Hepatocyte (in vitro differentiated cells): ENCODE measurements around the gene SVBP. TPM values are rescaled to one million over a fixed set of nuclear protein-coding genes. Genes with fewer than 3 reads are reported as not detected.
A peak's percentile ranks its signal among the peaks of the same experiment; 100 is the strongest.

Experiments used
- DNase-seq: peaks from one replicate; pipeline ENCODE4 v3.0.0-alpha.2; 2016; ENCODE audit warnings: low spot score
- H2AFZ ChIP-seq: fragments of 200-600 bp; sonication (generic); 2 replicates; pipeline ENCODE4 v1.6.0; 2016; ENCODE audit warnings: antibody characterized with exemption, mild to moderate bottlenecking
- H3K27ac ChIP-seq: fragments of 200-600 bp; sonication (generic); 2 replicates; pipeline ENCODE4 v1.5.1; 2016; ENCODE audit warnings: mild to moderate bottlenecking
- H3K27me3 ChIP-seq: fragments of 200-600 bp; sonication (generic); 2 replicates; pipeline ENCODE4 v1.6.1; 2016
- H3K36me3 ChIP-seq: fragments of 200-600 bp; sonication (generic); replicated peaks from 2 replicates; pipeline ENCODE4 v1.5.1; 2016; ENCODE audit warnings: low read depth; ENCODE audit not compliant: insufficient read depth
- H3K4me1 ChIP-seq: fragments of 200-600 bp; sonication (generic); 2 replicates; pipeline ENCODE4 v1.5.1; 2016; ENCODE audit warnings: mild to moderate bottlenecking, moderate library complexity; ENCODE audit not compliant: insufficient read depth
- H3K4me2 ChIP-seq: fragments of 200-600 bp; sonication (generic); 2 replicates; pipeline ENCODE4 v1.6.0; 2016
- H3K4me3 ChIP-seq: fragments of 200-600 bp; sonication (generic); 2 replicates; pipeline ENCODE4 v1.5.1; 2016; ENCODE audit warnings: mild to moderate bottlenecking
- H3K79me2 ChIP-seq: fragments of 200-600 bp; sonication (generic); 2 replicates; pipeline ENCODE4 v1.6.0; 2017; ENCODE audit warnings: mild to moderate bottlenecking
- H3K9me2 ChIP-seq: fragments of 200-600 bp; sonication (generic); replicated peaks from 2 replicates; pipeline ENCODE4 v1.6.0; 2017; ENCODE audit warnings: mild to moderate bottlenecking; ENCODE audit not compliant: insufficient read depth
- H3K9me3 ChIP-seq: fragments of 200-600 bp; sonication (generic); 2 replicates; pipeline ENCODE4 v1.5.1; 2016; ENCODE audit warnings: low read depth, mild to moderate bottlenecking
- H4K20me1 ChIP-seq: fragments of 200-600 bp; sonication (generic); 2 replicates; pipeline ENCODE4 v1.6.0; 2016; ENCODE audit warnings: mild to moderate bottlenecking; ENCODE audit not compliant: insufficient read depth, poor library complexity, severe bottlenecking
- EZH2 ChIP-seq: fragments of 200-600 bp; sonication (generic); IDR thresholded peaks from 2 replicates; pipeline ENCODE4 v1.6.1; 2016; ENCODE audit warnings: antibody characterized with exemption, mild to moderate bottlenecking, borderline replicate concordance
- EZH2phosphoT487 ChIP-seq: fragments of 200-600 bp; sonication (generic); IDR thresholded peaks from one replicate; pipeline ENCODE4 v1.6.1; 2018; ENCODE audit warnings: antibody characterized with exemption, mild to moderate bottlenecking, low read depth, moderate library complexity; ENCODE audit not compliant: unreplicated experiment, severe bottlenecking
- WGBS: methylation state at CpG from one replicate; pipeline ENCODE4 v1.1.6; 2016; ENCODE audit warnings: low lambda C conversion rate; ENCODE audit errors: missing lambda C conversion rate; 5-methylcytosine and 5-hydroxymethylcytosine counted together
- polyA plus RNA-seq: library from polyadenylated mRNA; unstranded; fragments of >200 nt; fragmentation: Nextera tagmentation; extraction: Ambion mirVana; gene quantifications from 2 replicates; pipeline ENCODE4 v1.2.1, GENCODE V29; 2016
- total RNA-seq: library from RNA; depleted of rRNA; stranded (reverse); fragments of >200 nt; gene quantifications from 2 replicates; pipeline ENCODE4 v1.2.3, GENCODE V29; 2014
- TF ChIP-seq, protein P1 (sequence below): fragments of 200-600 bp; sonication (generic); IDR thresholded peaks from 2 replicates; pipeline ENCODE4 v1.5.1; 2016; ENCODE audit warnings: antibody characterized with exemption, mild to moderate bottlenecking; ENCODE audit not compliant: poor library complexity

Gene SVBP
- total and polyA plus RNA-seq, 2 experiments from 2014 or later, result 49.6 to 56.8 TPM

DNA sequence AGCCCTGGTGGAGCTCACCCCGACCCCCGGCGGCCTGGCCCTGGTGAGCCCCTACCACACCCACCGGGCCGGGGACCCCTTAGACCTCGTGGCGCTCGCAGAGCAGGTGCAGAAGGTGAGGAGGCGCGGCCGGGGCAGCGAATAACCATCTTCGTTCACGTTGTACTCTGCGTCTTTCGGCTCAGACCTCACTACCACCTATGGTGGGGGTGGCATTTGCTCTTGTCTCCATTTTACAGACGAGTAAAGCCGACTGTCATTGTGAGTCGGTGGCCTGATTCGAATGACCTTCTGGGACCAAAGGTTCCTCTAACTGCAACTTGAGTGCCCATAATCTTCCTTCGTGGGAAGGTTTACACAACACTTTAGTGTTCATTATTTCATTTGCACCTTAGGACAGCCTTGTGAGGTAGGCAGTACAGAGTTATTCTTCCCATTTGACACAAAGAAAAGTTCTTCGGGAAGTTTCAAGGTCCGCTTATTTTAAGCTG is 49.6 kb downstream of the SVBP start:
- 3% methylated on average over 21 of the region's 23 CpGs for WGBS
- Histone ChIP-seq H3K4me3 (peak overlapping the region; percentile 31), H3K27ac (peak overlapping the region; percentile 78), H3K27me3 (no peaks in the 10 kb centered on the region), H3K79me2 (peaks cover 84% of the 10 kb centered on the region), H3K4me2 (peak overlapping the region; percentile 79), H3K9me2 (no peaks in the 10 kb centered on the region), H2AFZ (peak overlapping the region; percentile 14), H3K4me1 (peaks cover 10% of the 10 kb centered on the region), H3K9me3 (no peaks in the 10 kb centered on the region), H4K20me1 (peaks cover 11% of the 10 kb centered on the region), H3K36me3 (no peaks in the 10 kb centered on the region)
- no peak for DNase-seq
- TF ChIP-seq, protein P1, sequence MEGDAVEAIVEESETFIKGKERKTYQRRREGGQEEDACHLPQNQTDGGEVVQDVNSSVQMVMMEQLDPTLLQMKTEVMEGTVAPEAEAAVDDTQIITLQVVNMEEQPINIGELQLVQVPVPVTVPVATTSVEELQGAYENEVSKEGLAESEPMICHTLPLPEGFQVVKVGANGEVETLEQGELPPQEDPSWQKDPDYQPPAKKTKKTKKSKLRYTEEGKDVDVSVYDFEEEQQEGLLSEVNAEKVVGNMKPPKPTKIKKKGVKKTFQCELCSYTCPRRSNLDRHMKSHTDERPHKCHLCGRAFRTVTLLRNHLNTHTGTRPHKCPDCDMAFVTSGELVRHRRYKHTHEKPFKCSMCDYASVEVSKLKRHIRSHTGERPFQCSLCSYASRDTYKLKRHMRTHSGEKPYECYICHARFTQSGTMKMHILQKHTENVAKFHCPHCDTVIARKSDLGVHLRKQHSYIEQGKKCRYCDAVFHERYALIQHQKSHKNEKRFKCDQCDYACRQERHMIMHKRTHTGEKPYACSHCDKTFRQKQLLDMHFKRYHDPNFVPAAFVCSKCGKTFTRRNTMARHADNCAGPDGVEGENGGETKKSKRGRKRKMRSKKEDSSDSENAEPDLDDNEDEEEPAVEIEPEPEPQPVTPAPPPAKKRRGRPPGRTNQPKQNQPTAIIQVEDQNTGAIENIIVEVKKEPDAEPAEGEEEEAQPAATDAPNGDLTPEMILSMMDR, result no peak
- no peak for TF ChIP-seq EZH2phosphoT487
- TF ChIP-seq EZH2, result no peak

DNA sequence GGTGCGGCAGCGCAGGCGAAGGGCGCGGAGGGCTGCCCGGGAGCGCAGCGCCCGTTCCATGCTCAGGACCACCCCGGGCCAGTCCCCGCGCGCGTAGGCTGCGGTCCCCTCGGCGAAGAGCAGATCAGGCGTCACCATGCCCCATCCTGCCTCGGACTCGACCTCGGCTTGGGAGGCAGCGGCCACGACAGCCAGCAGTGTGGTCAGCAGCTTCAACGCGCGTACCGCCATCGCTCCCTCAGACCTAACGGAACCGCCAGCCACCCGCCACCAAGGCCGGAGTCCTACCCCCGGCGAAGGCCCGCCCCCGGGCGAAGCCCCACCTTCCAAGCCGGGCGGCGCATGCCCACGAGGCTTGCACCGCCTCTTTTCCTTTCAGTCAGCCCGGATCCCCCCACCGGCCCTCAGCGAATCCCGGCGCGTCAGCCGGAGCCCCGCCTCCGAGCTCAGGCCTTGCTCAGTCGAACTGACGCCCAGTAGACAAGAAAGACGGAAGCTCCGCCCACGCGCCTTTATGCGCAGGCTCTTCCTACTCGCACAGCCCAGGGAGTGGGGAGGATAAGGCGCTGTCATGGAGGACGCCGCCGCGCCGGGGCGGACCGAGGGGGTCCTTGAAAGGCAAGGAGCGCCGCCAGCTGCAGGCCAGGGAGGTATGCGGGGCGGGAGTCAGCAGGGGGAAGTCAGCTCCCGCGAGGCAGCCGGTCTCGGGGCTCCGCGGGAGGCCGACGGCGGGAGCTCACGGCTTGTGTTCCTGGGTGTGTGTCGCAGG is 50.3 kb downstream of the SVBP start, which contains the start of the genes C1orf50 and P3H1:
Gene C1orf50 (plus strand): TSS at position 509 of the 769 bp plus-strand sequence. CDS start 63 bp downstream, at position 572.
Gene P3H1 (minus strand): TSS at position 288 of the 769 bp plus-strand sequence. CDS start 57 bp downstream, at position 231.
- WGBS, result 1% methylated on average over 73 of the region's 82 CpGs
- H3K27me3 ChIP-seq, result no peaks in the 10 kb centered on the region
- no peaks in the 10 kb centered on the region for H3K36me3 ChIP-seq
- peak within 1 kb of the TSS; percentile 85 for H3K4me2 ChIP-seq
- TF ChIP-seq EZH2phosphoT487 (no peak), EZH2 (no peak)
- TF ChIP-seq, protein P1, result no peak
- peak within 1 kb of the TSS; percentile 65 for H3K4me3 ChIP-seq
- H3K27ac ChIP-seq, result peak within 1 kb of the TSS; percentile 84
- peaks cover 10% of the 10 kb centered on the region for H3K4me1 ChIP-seq
- peak within 1 kb of the TSS; percentile 16 for H2AFZ ChIP-seq
- no peaks in the 10 kb centered on the region for H3K9me2 ChIP-seq
- H4K20me1 ChIP-seq, result peaks cover 8% of the 10 kb centered on the region
- peak; percentile 100 for DNase-seq
- H3K9me3 ChIP-seq, result no peaks in the 10 kb centered on the region
- peaks cover 84% of the 10 kb centered on the region for H3K79me2 ChIP-seq

DNA sequence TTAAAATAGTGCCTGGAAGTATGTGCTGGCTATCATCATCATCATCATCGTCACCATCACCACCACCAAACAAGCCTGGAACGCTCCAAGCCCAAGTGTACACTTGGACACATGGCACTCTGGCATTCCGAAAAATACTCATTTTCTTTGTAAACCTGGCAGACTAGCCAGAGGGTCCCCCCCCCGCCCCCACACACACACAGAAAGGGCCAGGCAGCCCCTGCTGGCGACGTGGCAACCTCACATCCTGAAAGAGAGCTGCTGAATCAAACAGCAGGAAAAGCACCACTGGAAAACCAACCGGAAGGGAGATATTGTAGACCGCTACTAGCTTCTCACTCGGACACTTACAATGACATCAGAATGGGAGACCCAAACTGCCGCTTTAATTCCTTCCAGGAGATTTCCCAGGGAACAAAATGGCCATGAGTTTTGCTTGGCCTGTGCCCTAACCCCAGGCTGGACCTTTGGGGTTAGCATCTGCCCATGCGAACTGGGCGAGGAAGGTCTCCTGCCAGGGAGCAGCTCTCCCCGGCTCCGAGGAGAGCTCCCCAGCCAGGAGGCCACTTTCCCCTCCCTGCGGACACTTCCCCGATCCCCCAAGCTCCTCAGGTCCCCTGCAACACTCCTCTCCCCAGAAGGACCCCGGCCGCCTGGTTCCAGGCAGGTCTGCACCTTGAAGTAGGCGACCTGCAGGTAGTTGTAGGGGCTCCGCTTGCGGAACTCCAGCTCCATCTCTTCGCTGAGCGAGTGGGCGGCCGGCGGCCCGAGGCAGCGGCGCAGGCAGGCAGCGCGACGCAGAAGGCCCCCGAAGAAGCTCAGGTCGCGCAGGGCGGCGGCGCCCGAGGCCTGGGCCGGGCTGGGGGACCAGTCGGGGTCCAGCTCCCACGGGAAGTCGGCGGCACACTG is 51.1 kb downstream of the SVBP start:
- peak; percentile 83 for DNase-seq
- H3K4me1 ChIP-seq, result peaks cover 10% of the 10 kb centered on the region
- peak overlapping the region; percentile 84 for H3K27ac ChIP-seq
- H4K20me1 ChIP-seq, result peaks cover 6% of the 10 kb centered on the region
- H3K9me3 ChIP-seq, result no peaks in the 10 kb centered on the region
- H3K36me3 ChIP-seq, result no peaks in the 10 kb centered on the region
- no peak for TF ChIP-seq EZH2phosphoT487
- TF ChIP-seq, protein P1, result peak; percentile 55
- TF ChIP-seq EZH2, result no peak
- H2AFZ ChIP-seq, result peak overlapping the region; percentile 16
- no peaks in the 10 kb centered on the region for H3K27me3 ChIP-seq
- H3K79me2 ChIP-seq, result peaks cover 82% of the 10 kb centered on the region
- peak overlapping the region; percentile 85 for H3K4me2 ChIP-seq
- 1% methylated on average over 44 of the region's 44 CpGs for WGBS
- H3K4me3 ChIP-seq, result peak overlapping the region; percentile 65
- H3K9me2 ChIP-seq, result no peaks in the 10 kb centered on the region
